Hepatocyte (in vitro differentiated cells): ENCODE results near the gene SLIT1.

Experiments
- CTCF ChIP-seq: fragments of 200-600 bp; sonication (generic); IDR thresholded peaks from 2 replicates; pipeline ENCODE4 v1.5.1; 2016; ENCODE audit warnings: antibody characterized with exemption, mild to moderate bottlenecking; ENCODE audit not compliant: poor library complexity
- EZH2 ChIP-seq: fragments of 200-600 bp; sonication (generic); IDR thresholded peaks from 2 replicates; pipeline ENCODE4 v1.6.1; 2016; ENCODE audit warnings: antibody characterized with exemption, mild to moderate bottlenecking, borderline replicate concordance
- EZH2phosphoT487 ChIP-seq: fragments of 200-600 bp; sonication (generic); IDR thresholded peaks from one replicate; pipeline ENCODE4 v1.6.1; 2018; ENCODE audit warnings: antibody characterized with exemption, mild to moderate bottlenecking, low read depth, moderate library complexity; ENCODE audit not compliant: unreplicated experiment, severe bottlenecking

- TF ChIP-seq CTCF: no peak
- TF ChIP-seq EZH2phosphoT487: no peak
- no peak for TF ChIP-seq EZH2
Measured at GRCh38 chr10:97183314-97183713, 2.4 kb downstream of the SLIT1 start.
